Measurements from ENCODE around the gene RTL1.

Gene RTL1

GRCh38 chr14:100874051-100874410 lies 29.5 kb downstream of the RTL1 start:
- TF ChIP-seq CTCF (IDR thresholded peaks at IDR 0.05; ENCODE audit: low read depth, low read length) = no peak
- peaks cover 26% of the 10 kb centered on the region for H3K27me3 ChIP-seq (ENCODE audit: insufficient read depth, low read depth, severe bottlenecking)
- DNase-seq = no peak
- H3K27ac ChIP-seq = no peak overlapping the region
- H3K4me3 ChIP-seq (ENCODE audit: low read depth, low read length) = no peak overlapping the region
- no peaks in the 10 kb centered on the region for H3K36me3 ChIP-seq
- H3K9me3 ChIP-seq (ENCODE audit: severe bottlenecking) = no peaks in the 10 kb centered on the region

- no peak for TF ChIP-seq CTCF (IDR thresholded peaks at IDR 0.05; ENCODE audit: low read depth, low read length)
- Histone ChIP-seq H3K36me3 (no peaks in the 10 kb centered on the region), H3K9me3 (ENCODE audit: severe bottlenecking) (no peaks in the 10 kb centered on the region), H3K27me3 (ENCODE audit: insufficient read depth, low read depth, severe bottlenecking) (peaks cover 21% of the 10 kb centered on the region), H3K27ac (no peak overlapping the region), H3K4me3 (ENCODE audit: low read depth, low read length) (no peak overlapping the region)
- DNase-seq = no peak
Observed at GRCh38 chr14:100873096-100873482, 30.4 kb downstream of the RTL1 start.

- Histone ChIP-seq H3K27me3 (ENCODE audit: insufficient read depth, low read depth, severe bottlenecking) (peaks cover 15% of the 10 kb centered on the region), H3K9me3 (ENCODE audit: severe bottlenecking) (no peaks in the 10 kb centered on the region), H3K27ac (no peak overlapping the region), H3K4me3 (ENCODE audit: low read depth, low read length) (no peak overlapping the region), H3K36me3 (no peaks in the 10 kb centered on the region)
- TF ChIP-seq CTCF (IDR thresholded peaks at IDR 0.05; ENCODE audit: low read depth, low read length) = no peak
- no peak for DNase-seq
Observed at GRCh38 chr14:100872259-100873095, 31.0 kb downstream of the RTL1 start.

- H3K9me3 ChIP-seq (ENCODE audit: severe bottlenecking) = no peaks in the 10 kb centered on the region
- no peak for DNase-seq
- TF ChIP-seq CTCF (IDR thresholded peaks at IDR 0.05; ENCODE audit: low read depth, low read length) = no peak
- H3K36me3 ChIP-seq = no peaks in the 10 kb centered on the region
- no peak overlapping the region for H3K4me3 ChIP-seq (ENCODE audit: low read depth, low read length)
- H3K27me3 ChIP-seq (ENCODE audit: insufficient read depth, low read depth, severe bottlenecking) = peaks cover 9% of the 10 kb centered on the region
- H3K27ac ChIP-seq = no peak overlapping the region
Observed at GRCh38 chr14:100871234-100872186, 32.0 kb downstream of the RTL1 start.

GRCh38 chr14:100868621-100869370 lies 34.7 kb downstream of the RTL1 start:
- Histone ChIP-seq H3K27me3 (ENCODE audit: insufficient read depth, low read depth, severe bottlenecking) (peaks cover 21% of the 10 kb centered on the region), H3K36me3 (no peaks in the 10 kb centered on the region), H3K27ac (no peak overlapping the region), H3K4me3 (ENCODE audit: low read depth, low read length) (no peak overlapping the region), H3K9me3 (ENCODE audit: severe bottlenecking) (no peaks in the 10 kb centered on the region)
- no peak for TF ChIP-seq CTCF (IDR thresholded peaks at IDR 0.05; ENCODE audit: low read depth, low read length)
- DNase-seq = no peak

Measured in WERI-Rb-1 (cell line).